PFSK-1 (cell line): ENCODE measurements around the gene DEGS1.

Source experiments
- FOXP2 ChIP-seq: optimal IDR thresholded peaks from 2 replicates; pipeline ENCODE3; 2011; ENCODE audit warnings: borderline replicate concordance, control low read depth, inconsistent platforms; ENCODE audit not compliant: insufficient read depth; ENCODE audit errors: extremely low read length, extremely low read depth
- POLR2AphosphoS5 ChIP-seq: IDR thresholded peaks from 2 replicates; pipeline ENCODE4 v1.6.1; 2012; ENCODE audit warnings: low read depth, mild to moderate bottlenecking, control low read depth, low read length, moderate library complexity

GRCh38 chr1:224182057-224182865 lies 779 bp upstream of the DEGS1 start:
- no peak for TF ChIP-seq POLR2AphosphoS5
- TF ChIP-seq FOXP2: no peak
